ENCODE results near the gene C5. TPM values are rescaled to one million over a fixed set of nuclear protein-coding genes. Genes with fewer than 3 reads are reported as not detected.

C5 gene
- total and polyA plus RNA-seq, 9 of the 15 experiments (the other 6 are each of a cell fraction or from before 2014, with no cell fraction given), result 0.08 to 0.91 (median 0.42) TPM

DNA sequence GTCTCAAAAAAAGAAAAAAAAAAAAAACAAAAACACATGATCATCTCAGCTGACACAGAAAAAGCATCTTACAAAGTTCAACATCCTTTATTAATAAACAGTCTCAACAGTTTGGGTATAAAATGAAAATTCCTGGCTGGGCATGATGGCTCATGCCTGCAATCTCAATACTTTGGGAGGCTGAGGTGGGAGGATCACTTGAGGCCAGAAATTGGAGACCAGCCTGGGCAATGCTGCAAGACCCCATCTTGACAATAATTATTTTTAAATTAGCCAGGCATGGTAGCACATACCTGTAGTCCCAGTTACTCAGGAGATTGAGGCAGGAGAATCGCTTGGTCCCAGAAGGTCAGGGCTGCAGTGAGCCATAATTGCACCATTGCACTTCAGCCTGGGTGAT lies 16.8 kb upstream of the C5 start (continued):
- TF ChIP-seq, protein P1, sequence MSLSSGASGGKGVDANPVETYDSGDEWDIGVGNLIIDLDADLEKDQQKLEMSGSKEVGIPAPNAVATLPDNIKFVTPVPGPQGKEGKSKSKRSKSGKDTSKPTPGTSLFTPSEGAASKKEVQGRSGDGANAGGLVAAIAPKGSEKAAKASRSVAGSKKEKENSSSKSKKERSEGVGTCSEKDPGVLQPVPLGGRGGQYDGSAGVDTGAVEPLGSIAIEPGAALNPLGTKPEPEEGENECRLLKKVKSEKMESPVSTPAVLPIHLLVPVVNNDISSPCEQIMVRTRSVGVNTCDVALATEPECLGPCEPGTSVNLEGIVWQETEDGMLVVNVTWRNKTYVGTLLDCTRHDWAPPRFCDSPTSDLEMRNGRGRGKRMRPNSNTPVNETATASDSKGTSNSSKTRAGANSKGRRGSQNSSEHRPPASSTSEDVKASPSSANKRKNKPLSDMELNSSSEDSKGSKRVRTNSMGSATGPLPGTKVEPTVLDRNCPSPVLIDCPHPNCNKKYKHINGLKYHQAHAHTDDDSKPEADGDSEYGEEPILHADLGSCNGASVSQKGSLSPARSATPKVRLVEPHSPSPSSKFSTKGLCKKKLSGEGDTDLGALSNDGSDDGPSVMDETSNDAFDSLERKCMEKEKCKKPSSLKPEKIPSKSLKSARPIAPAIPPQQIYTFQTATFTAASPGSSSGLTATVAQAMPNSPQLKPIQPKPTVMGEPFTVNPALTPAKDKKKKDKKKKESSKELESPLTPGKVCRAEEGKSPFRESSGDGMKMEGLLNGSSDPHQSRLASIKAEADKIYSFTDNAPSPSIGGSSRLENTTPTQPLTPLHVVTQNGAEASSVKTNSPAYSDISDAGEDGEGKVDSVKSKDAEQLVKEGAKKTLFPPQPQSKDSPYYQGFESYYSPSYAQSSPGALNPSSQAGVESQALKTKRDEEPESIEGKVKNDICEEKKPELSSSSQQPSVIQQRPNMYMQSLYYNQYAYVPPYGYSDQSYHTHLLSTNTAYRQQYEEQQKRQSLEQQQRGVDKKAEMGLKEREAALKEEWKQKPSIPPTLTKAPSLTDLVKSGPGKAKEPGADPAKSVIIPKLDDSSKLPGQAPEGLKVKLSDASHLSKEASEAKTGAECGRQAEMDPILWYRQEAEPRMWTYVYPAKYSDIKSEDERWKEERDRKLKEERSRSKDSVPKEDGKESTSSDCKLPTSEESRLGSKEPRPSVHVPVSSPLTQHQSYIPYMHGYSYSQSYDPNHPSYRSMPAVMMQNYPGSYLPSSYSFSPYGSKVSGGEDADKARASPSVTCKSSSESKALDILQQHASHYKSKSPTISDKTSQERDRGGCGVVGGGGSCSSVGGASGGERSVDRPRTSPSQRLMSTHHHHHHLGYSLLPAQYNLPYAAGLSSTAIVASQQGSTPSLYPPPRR (CRISPR knock-in tag; IDR thresholded peaks at IDR 0.05; ENCODE audit: borderline replicate concordance), result no peak
- TF ChIP-seq RFX1 (IDR thresholded peaks at IDR 0.05) (no peak), MED1 (CRISPR knock-in tag; IDR thresholded peaks at IDR 0.05; ENCODE audit: borderline replicate concordance) (no peak), SOX6 (IDR thresholded peaks at IDR 0.05) (no peak), NBN (IDR thresholded peaks at IDR 0.05; ENCODE audit: low read depth) (no peak), STAG1 (CRISPR knock-in tag; IDR thresholded peaks at IDR 0.05; ENCODE audit: borderline replicate concordance) (no peak), NELFE (IDR thresholded peaks at IDR 0.05; ENCODE audit: insufficient read depth, insufficient read length) (no peak)
